IMR-90 (cell line): ENCODE results near the gene PRDM5.

Experiments
- CEBPB ChIP-seq: IDR thresholded peaks from 2 replicates; pipeline ENCODE4 v1.6.1; 2012; ENCODE audit warnings: low read depth, low read length, improper control_type of control experiment
- CTCF ChIP-seq: conservative IDR thresholded peaks from 2 replicates; pipeline ENCODE4 v1.5.1; 2012; ENCODE audit warnings: mild to moderate bottlenecking, low read depth, low read length, improper control_type of control experiment
- POLR2A ChIP-seq: IDR thresholded peaks from 2 replicates; pipeline ENCODE4 v1.6.1; 2012; ENCODE audit warnings: mild to moderate bottlenecking, low read depth, low read length
- RAD21 ChIP-seq: IDR thresholded peaks from 2 replicates; pipeline ENCODE4 v1.6.1; 2012; ENCODE audit warnings: low read length, improper control_type of control experiment
- USF2 ChIP-seq: fragments of 150-350 bp; IDR thresholded peaks from 2 replicates; pipeline ENCODE4 v1.6.1; 2017; ENCODE audit warnings: mild to moderate bottlenecking, antibody characterized with exemption, low read length, low read depth

GRCh38 chr4:120770897-120771296 lies 151.6 kb downstream of the PRDM5 start:
- TF ChIP-seq POLR2A (no peak), CTCF (no peak), USF2 (no peak), RAD21 (no peak), CEBPB (no peak)
